GM19023 (cell line): ENCODE data around the gene SLC9A9.
A peak's percentile ranks its signal among the peaks of the same experiment; 100 is the strongest.
"Not testable (repeated sequence)": the region's sequence is repeated elsewhere in the genome, so short reads cannot be mapped to it uniquely, and the experiment has no call there.

Source experiments
- ATAC-seq: cut with Tn5 transposase; IDR thresholded peaks from one replicate; pipeline ENCODE4 v1.9.1; 2021; ENCODE audit warnings: mild to moderate bottlenecking, moderate library complexity; ENCODE audit not compliant: unreplicated experiment

Gene SLC9A9

DNA sequence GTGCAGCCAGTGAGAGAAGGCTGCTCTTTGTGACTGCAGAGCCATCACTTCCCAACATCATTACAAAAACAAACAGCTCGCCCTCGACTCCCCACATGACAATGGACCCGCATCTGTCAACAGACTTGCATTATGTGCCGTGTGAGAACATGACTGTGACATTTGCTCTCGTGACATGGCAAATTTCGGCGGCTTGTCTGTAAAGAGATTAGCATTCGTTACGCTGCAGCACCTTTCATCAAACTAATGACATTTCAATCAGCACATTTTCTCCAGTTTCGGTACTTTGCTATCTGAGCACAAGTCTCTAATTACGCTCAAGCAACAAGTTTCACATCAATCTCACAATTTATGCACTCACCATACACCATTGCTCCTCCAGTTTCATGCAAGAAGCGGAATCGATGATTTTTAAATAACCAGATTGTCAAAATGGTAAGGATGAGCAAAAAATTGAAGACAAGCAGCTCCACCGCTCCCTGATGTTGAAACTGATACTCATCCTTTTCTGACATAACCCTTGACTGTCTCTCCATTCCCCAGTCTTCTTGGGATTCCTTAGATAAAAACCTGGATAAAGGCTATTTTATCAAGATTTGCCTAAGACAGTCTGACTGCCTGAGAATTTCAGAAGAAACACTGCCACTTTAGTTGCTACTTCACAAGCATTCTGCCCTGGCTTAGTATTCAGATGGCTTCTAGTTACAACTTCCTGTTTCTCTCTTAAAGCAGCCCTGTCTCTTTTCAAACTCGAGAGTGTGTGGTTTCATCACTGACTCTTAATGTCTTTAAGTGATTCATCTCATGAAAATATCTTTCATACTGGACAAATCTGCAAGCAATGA, at the start of gene SLC9A9:
Gene SLC9A9, minus strand, starts transcription at position 682 of the 845 bp plus-strand sequence. Its CDS starts 146 bp downstream, at position 536.
- ATAC-seq: peak; percentile 86

- no peak for ATAC-seq
Observed at GRCh38 chr3:143897576-143898295, 49.5 kb upstream of the SLC9A9 start.

DNA sequence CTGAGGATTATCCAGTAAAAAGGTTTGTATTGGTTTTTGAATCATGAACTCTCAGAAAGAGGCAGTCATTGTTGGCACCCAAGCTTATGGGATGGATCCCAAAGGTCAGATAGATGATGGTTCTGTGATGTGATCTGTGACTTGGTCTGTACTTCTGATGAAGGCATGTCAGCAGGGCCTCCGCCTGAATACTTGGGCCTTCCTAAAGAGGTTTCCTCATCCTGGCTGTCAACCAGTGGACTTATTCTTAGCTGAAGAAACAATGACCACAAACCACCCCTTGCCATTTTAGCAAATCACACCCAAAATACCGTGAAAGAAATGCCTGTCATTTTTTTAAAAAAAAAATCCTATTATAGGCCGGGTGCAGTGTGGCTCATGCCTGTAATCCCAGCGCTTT, 48.2 kb upstream of the SLC9A9 start:
- ATAC-seq: no peak

DNA sequence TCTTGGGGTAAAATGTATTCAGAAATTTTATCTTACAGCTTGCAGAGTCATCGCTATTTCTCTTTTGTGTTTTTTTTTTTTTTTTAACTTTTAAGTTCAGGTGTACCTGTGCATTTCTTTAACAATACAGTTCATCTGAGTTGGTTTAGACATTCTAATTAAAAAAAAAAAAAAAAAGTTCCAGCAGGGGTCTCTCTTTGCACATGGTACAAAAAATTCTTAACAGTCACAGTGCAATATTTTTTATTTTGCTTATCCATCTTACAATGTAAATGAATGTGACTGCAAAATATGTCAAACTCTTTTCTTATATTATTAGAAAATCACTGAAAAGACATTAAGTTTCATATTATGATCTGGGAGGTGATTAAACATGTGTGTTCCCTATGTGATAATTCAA, 47.5 kb upstream of the SLC9A9 start:
- ATAC-seq: no peak

DNA sequence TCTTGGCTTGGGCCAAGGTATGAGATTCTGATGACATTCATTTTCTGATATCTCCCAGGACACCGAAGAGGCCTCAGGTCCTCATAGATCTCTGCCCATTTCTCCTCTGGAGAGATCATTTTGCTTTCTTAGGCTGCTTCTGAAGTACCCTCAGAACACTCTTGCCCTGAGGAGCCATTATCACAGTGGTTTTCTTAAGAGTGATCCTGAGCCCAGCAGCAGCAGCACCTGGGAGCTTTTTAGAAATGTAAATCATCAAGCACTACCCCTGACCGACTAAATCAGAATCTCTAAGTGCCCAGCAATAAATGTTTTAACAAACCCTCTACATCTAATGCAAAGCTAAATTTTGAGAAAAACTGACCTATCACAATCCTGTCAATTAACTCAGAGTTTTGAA, 40.6 kb upstream of the SLC9A9 start:
- no peak for ATAC-seq

DNA sequence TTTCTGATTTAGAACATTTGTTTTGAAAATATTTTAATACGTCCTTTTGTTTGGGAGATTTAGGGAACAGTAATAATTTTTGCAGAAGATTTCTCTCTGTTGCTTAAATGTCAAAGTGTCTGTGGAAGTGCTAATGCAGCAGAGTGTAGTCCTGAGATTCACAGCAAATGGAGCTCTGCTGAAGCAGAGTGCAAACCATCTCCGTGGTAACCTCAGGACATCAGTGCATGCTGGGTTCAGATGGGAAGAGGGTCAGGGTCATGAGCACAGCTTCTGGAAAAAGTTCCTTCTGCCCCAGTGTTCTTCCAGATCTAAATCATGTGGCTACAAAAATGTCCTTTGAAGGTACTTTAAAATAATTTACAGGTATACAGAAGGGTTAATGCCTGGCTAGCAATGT, 39.9 kb upstream of the SLC9A9 start:
- ATAC-seq: no peak

DNA sequence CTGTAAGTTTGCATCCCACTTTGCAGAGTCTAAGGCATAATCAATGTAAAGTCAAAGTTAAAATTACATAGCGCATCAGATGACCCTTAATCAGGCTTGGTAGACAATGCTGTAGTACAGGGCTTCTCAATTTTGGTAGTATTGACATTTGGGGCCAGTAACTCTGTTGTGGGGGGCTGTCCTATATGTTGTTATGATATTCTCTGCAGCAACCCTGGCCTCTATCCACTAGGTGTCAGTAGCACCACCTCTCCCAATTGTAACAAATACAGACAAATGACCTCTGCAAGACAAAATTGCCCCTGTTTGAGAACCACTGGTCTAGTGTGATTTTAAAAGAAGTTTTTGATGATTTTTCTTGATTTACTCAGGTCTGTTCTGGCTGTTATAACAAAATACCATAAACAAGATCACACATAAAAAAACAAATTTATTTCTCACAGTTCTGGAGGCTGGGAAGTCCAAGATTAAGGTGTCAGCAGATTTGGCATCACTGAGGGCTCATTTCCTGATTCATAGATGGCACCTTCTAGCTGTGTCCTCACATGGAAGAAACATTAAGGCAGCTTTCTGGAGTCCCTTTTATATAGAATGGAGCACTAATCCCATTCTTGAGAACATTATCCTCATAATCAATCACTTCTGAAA, 37.6 kb upstream of the SLC9A9 start:
- ATAC-seq: peak; percentile 96

- ATAC-seq: no peak
Observed at GRCh38 chr3:143884861-143885260, 36.6 kb upstream of the SLC9A9 start.

- ATAC-seq: no peak
Observed at GRCh38 chr3:143883151-143883550, 34.9 kb upstream of the SLC9A9 start.

GRCh38 chr3:143881095-143881494, 32.8 kb upstream of the SLC9A9 start:
- ATAC-seq: no peak

GRCh38 chr3:143875546-143875945, 27.3 kb upstream of the SLC9A9 start:
- ATAC-seq: no peak

- not testable (repeated sequence) for ATAC-seq
Observed at GRCh38 chr3:143873553-143873952, 25.3 kb upstream of the SLC9A9 start.

DNA sequence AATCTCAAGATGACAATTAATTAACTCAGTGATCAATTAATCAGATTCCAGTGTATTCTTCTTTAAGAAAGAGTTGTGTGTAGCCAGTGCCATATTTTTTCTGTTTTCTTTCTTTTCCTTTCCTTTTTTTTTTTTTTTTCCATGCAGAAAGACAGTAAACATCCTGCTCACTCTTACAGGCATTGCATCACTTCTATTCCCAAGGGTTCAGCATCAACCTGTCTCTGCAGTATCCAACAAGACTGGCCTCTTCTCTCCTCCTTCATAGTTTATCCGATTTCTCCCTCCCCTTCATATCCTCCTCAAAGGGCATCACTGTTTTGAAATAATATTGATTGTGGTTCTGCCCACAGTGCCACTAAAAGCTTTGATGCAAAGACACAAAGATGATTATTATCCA, 17.0 kb upstream of the SLC9A9 start:
- ATAC-seq: no peak

DNA sequence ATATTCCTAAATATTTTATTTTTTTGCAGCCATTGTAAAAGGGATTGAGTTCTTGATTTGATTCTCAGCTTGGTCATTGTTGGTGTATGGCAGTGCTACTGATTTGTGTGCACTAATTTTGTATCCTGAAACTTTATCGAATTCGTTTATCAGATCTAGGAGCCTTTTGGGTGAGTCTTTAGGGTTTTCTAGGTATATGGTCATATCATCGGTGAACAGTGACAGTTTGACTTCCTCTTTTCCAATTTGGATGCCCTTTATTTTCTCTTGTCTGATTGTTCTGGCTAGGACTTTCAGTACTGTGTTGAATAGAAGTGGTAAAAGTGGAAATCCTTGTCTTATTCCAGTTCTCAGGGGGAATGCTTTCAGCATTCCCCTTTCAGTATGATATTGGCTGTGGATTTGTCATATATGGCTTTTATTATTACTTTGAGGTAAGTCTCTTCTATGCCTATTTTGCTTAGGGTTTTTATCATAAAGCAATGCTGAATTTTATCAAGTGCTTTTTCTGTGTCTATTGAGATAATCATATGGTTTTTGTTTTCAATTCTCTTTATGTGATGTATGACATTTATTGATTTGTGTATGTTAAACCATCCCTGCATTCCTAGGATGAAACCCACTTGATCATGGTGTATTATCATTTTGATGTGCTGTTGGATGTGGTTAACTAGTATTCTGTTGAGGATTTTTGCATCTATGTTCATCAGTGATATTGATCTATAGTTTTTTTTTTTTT, 11.4 kb upstream of the SLC9A9 start:
- no peak for ATAC-seq

- no peak for ATAC-seq
Observed at GRCh38 chr3:143856252-143856970, 8.1 kb upstream of the SLC9A9 start.

DNA sequence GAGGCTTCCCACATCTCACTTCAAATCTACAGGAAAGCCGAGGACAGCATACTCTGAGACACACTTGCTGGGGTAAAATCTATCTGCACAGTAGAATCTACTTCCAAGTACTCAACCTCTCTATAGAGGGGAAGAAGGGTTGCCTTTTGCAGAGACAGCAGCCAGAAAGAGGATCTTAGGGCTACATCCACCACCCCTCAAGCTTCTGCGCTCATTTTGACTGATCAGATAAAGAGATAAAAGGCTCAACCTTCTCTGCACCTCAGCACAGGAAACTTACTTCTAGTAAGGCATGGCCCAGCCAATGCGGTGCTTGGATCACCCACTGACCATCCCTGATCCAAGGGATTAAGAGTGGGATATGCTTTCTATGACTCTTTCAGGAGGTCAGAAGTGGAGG, 6.9 kb upstream of the SLC9A9 start:
- ATAC-seq: no peak

GRCh38 chr3:143851331-143852017, 3.2 kb upstream of the SLC9A9 start:
- no peak for ATAC-seq

GRCh38 chr3:143850877-143851276, 2.6 kb upstream of the SLC9A9 start:
- ATAC-seq: no peak

- peak; percentile 24 for ATAC-seq
Observed at GRCh38 chr3:143849854-143850549, 1.7 kb upstream of the SLC9A9 start.
